ENCODE data around the gene PODN.

PODN gene

GRCh38 chr1:53048960-53049573 lies 12.9 kb upstream of the PODN start:
- no peak for DNase-seq
- in situ Hi-C loops (cut with HindIII; ENCODE audit: low pct_ligation_motif_present, low pct_unique_long_range_greater_than_20kb, low sequenced_read_pairs): no loop called here

GRCh38 chr1:53049574-53049967 lies 12.4 kb upstream of the PODN start:
- DNase-seq: no peak
- in situ Hi-C loops (cut with HindIII; ENCODE audit: low pct_ligation_motif_present, low pct_unique_long_range_greater_than_20kb, low sequenced_read_pairs): no loop called here

GRCh38 chr1:53050310-53050709 lies 11.7 kb upstream of the PODN start:
- in situ Hi-C loops (cut with HindIII; ENCODE audit: low pct_ligation_motif_present, low pct_unique_long_range_greater_than_20kb, low sequenced_read_pairs): no loop called here
- DNase-seq: no peak

GRCh38 chr1:53051676-53052075 lies 10.3 kb upstream of the PODN start:
- no peak for DNase-seq
- in situ Hi-C loops (cut with HindIII; ENCODE audit: low pct_ligation_motif_present, low pct_unique_long_range_greater_than_20kb, low sequenced_read_pairs): no loop called here

- DNase-seq: no peak
- in situ Hi-C loops (cut with HindIII; ENCODE audit: low pct_ligation_motif_present, low pct_unique_long_range_greater_than_20kb, low sequenced_read_pairs): no loop called here
These were observed 4.9 kb upstream of the PODN start for GRCh38 chr1:53057127-53057526.

GRCh38 chr1:53060579-53060978 lies 1.4 kb upstream of the PODN start:
- DNase-seq: no peak
- in situ Hi-C loops (cut with HindIII; ENCODE audit: low pct_ligation_motif_present, low pct_unique_long_range_greater_than_20kb, low sequenced_read_pairs): no loop called here

GRCh38 chr1:53061123-53061858 lies 722 bp upstream of the PODN start:
- in situ Hi-C loops (cut with HindIII; ENCODE audit: low pct_ligation_motif_present, low pct_unique_long_range_greater_than_20kb, low sequenced_read_pairs): no loop called here
- DNase-seq: no peak

- in situ Hi-C loops (cut with HindIII; ENCODE audit: low pct_ligation_motif_present, low pct_unique_long_range_greater_than_20kb, low sequenced_read_pairs): no loop called here
- no peak for DNase-seq
These were observed 937 bp downstream of the PODN start for GRCh38 chr1:53062708-53063591.

- no peak for DNase-seq
- in situ Hi-C loops (cut with HindIII; ENCODE audit: low pct_ligation_motif_present, low pct_unique_long_range_greater_than_20kb, low sequenced_read_pairs): no loop called here
These were observed 1.9 kb downstream of the PODN start for GRCh38 chr1:53063744-53064515.

- in situ Hi-C loops (cut with HindIII; ENCODE audit: low pct_ligation_motif_present, low pct_unique_long_range_greater_than_20kb, low sequenced_read_pairs): no loop called here
- no peak for DNase-seq
These were observed 3.4 kb downstream of the PODN start for GRCh38 chr1:53065391-53065790.

- DNase-seq: no peak
- in situ Hi-C loops (cut with HindIII; ENCODE audit: low pct_ligation_motif_present, low pct_unique_long_range_greater_than_20kb, low sequenced_read_pairs): no loop called here
These were observed 4.5 kb downstream of the PODN start for GRCh38 chr1:53066488-53066887.

GRCh38 chr1:53066891-53067738 lies 5.1 kb downstream of the PODN start:
- in situ Hi-C loops (cut with HindIII; ENCODE audit: low pct_ligation_motif_present, low pct_unique_long_range_greater_than_20kb, low sequenced_read_pairs): no loop called here
- no peak for DNase-seq

GRCh38 chr1:53067886-53068285 lies 5.9 kb downstream of the PODN start:
- in situ Hi-C loops (cut with HindIII; ENCODE audit: low pct_ligation_motif_present, low pct_unique_long_range_greater_than_20kb, low sequenced_read_pairs): no loop called here
- DNase-seq: no peak

GRCh38 chr1:53068314-53069099 lies 6.5 kb downstream of the PODN start:
- no peak for DNase-seq
- in situ Hi-C loops (cut with HindIII; ENCODE audit: low pct_ligation_motif_present, low pct_unique_long_range_greater_than_20kb, low sequenced_read_pairs): no loop called here

GRCh38 chr1:53069265-53069662 lies 7.3 kb downstream of the PODN start:
- in situ Hi-C loops (cut with HindIII; ENCODE audit: low pct_ligation_motif_present, low pct_unique_long_range_greater_than_20kb, low sequenced_read_pairs): no loop called here
- no peak for DNase-seq

- DNase-seq: no peak
- in situ Hi-C loops (cut with HindIII; ENCODE audit: low pct_ligation_motif_present, low pct_unique_long_range_greater_than_20kb, low sequenced_read_pairs): no loop called here
These were observed 7.8 kb downstream of the PODN start for GRCh38 chr1:53069663-53070327.

- in situ Hi-C loops (cut with HindIII; ENCODE audit: low pct_ligation_motif_present, low pct_unique_long_range_greater_than_20kb, low sequenced_read_pairs): no loop called here
These were observed 8.6 kb downstream of the PODN start for GRCh38 chr1:53070621-53071020.

More at GRCh38 chr1:53070621-53071020, 8.6 kb downstream of the PODN start:
- no peak for DNase-seq

All from ACHN (cell line).